Endothelial cell of umbilical vein (primary cell): ENCODE data around the gene SH3GL1. TPM values are rescaled to one million over a fixed set of nuclear protein-coding genes. Genes with fewer than 3 reads are reported as not detected.

Experiments
- BruUV-seq: library from RNA; stranded (reverse); fragments of 400-500 nt; replicated peaks from 2 replicates; lab custom pipeline; 2021; lab: Mats Ljungman, UMichigan
- CTCF ChIA-PET: fragments of 300-600, 350-600 bp; sonication (Branson Sonifier 250); formaldehyde crosslinking; loops from one replicate; lab custom pipeline; 2021; ENCODE audit warnings: antibody characterized with exemption, inconsistent platforms; lab: Charles Lee
- POLR2A ChIA-PET: fragments of 300-600, 350-600 bp; sonication (Branson Sonifier 250); formaldehyde crosslinking; loops from one replicate; lab custom pipeline; 2021; ENCODE audit warnings: antibody characterized with exemption, inconsistent platforms; lab: Charles Lee
- DNase-seq: peaks from one replicate; pipeline ENCODE4 v3.0.0-alpha.2; 2011; ENCODE audit warnings: low read depth, low spot score
- FAIRE-seq: peaks from 2 replicates; lab custom pipeline; 2011; peaks lifted over from hg19 to GRCh38; lab: Jason Lieb, UNC
- H2AFZ ChIP-seq: 2 replicates; pipeline ENCODE4 v1.6.0; 2012; ENCODE audit warnings: low read depth, low read length, control low read depth, inconsistent platforms
- H3K27ac ChIP-seq: 2 replicates; pipeline ENCODE4 v1.5.1; 2011; ENCODE audit warnings: low read depth, mild to moderate bottlenecking, control low read depth, low read length, moderate library complexity; ENCODE audit not compliant: insufficient read depth
- H3K27me3 ChIP-seq, 2 experiments: 2 replicates each; pipeline versions ENCODE4 v1.6.0 to v1.6.1; 2011; ENCODE audit warnings: low read length in 2 of 2, mixed read lengths in 1 of 2; ENCODE audit not compliant: control insufficient read depth in 2 of 2, insufficient read depth in 2 of 2
- H3K36me3 ChIP-seq, 2 experiments: 2 replicates in 1 of 2; 3 replicates in 1 of 2; pipeline ENCODE4 v1.5.1; 2011; ENCODE audit warnings: low read length in 2 of 2, mild to moderate bottlenecking in 1 of 2, moderate library complexity in 1 of 2; ENCODE audit not compliant: control insufficient read depth in 2 of 2, insufficient read depth in 2 of 2; ENCODE audit errors: extremely low read depth in 1 of 2
- H3K4me1 ChIP-seq: 3 replicates; pipeline ENCODE4 v1.5.1; 2011; ENCODE audit warnings: mild to moderate bottlenecking, low read length; ENCODE audit not compliant: control insufficient read depth, insufficient read depth; ENCODE audit errors: extremely low read depth
- H3K4me2 ChIP-seq: 2 replicates; pipeline ENCODE4 v1.6.1; 2011; ENCODE audit warnings: low read length, control low read depth, mixed read lengths; ENCODE audit not compliant: insufficient read depth
- H3K4me3 ChIP-seq, 3 experiments: fragments of 200-600 bp in 1 of 3; sonication (generic), shearing (Covaris generic) in 1 of 3; replicated peaks in 1 of 3; 2 replicates each; pipeline ENCODE4 v1.5.1; 2011 to 2016; ENCODE audit warnings: control low read depth in 3 of 3, low read length in 3 of 3, mild to moderate bottlenecking in 2 of 3, inconsistent platforms in 1 of 3, low read depth in 1 of 3, moderate library complexity in 1 of 3; ENCODE audit not compliant: insufficient read depth in 1 of 3
- H3K79me2 ChIP-seq: 2 replicates; pipeline ENCODE4 v1.6.0; 2012; ENCODE audit warnings: low read length, inconsistent platforms; ENCODE audit not compliant: control insufficient read depth, insufficient read depth
- H3K9ac ChIP-seq: replicated peaks from 2 replicates; pipeline ENCODE3; 2011; ENCODE audit warnings: low read length, control low read depth; ENCODE audit not compliant: insufficient read depth; ENCODE audit errors: extremely low read depth
- H3K9me1 ChIP-seq: replicated peaks from 3 replicates; pipeline ENCODE4 v1.6.0; 2011; ENCODE audit warnings: mild to moderate bottlenecking, low read length; ENCODE audit not compliant: control insufficient read depth, insufficient read depth; ENCODE audit errors: extremely low read depth
- H3K9me3 ChIP-seq: replicated peaks from 2 replicates; pipeline ENCODE4 v1.5.1; 2012; ENCODE audit warnings: low read length, inconsistent platforms; ENCODE audit not compliant: control insufficient read depth, insufficient read depth
- H4K20me1 ChIP-seq: replicated peaks from 2 replicates; pipeline ENCODE3; 2011; ENCODE audit warnings: mild to moderate bottlenecking, low read length; ENCODE audit not compliant: control insufficient read depth, insufficient read depth; ENCODE audit errors: extremely low read depth
- EZH2 ChIP-seq: IDR thresholded peaks from 2 replicates; pipeline ENCODE4 v1.6.1; 2012; ENCODE audit warnings: borderline replicate concordance, low read depth, mild to moderate bottlenecking, moderate library complexity, low read length, inconsistent platforms; ENCODE audit not compliant: severe bottlenecking
- FOS ChIP-seq: IDR thresholded peaks from 2 replicates; pipeline ENCODE4 v1.6.1; 2011; ENCODE audit warnings: mild to moderate bottlenecking, low read length, moderate library complexity, borderline replicate concordance; ENCODE audit not compliant: insufficient read depth
- GATA2 ChIP-seq: IDR thresholded peaks from 2 replicates; pipeline ENCODE4 v1.7.0; 2011; ENCODE audit warnings: low read depth, mild to moderate bottlenecking, moderate library complexity, mixed read lengths, low read length; ENCODE audit not compliant: insufficient read length, insufficient read depth
- JUN ChIP-seq: IDR thresholded peaks from 2 replicates; pipeline ENCODE4 v1.6.1; 2011; ENCODE audit warnings: borderline replicate concordance, low read depth; ENCODE audit not compliant: insufficient read length, insufficient read depth
- MYC ChIP-seq: IDR thresholded peaks from one replicate; pipeline ENCODE4 v1.6.1; 2011; ENCODE audit warnings: mild to moderate bottlenecking, low read depth, low read length
- POLR2A ChIP-seq: IDR thresholded peaks from 2 replicates; pipeline ENCODE4 v1.6.1; 2012; ENCODE audit warnings: low read depth, mild to moderate bottlenecking, control low read depth, low read length
- POLR2AphosphoS5 ChIP-seq: IDR thresholded peaks from 2 replicates; pipeline ENCODE4 v1.6.1; 2012; ENCODE audit warnings: low read depth, mild to moderate bottlenecking, control low read depth, low read length, moderate library complexity; ENCODE audit not compliant: insufficient read depth
- dilution Hi-C: fragments of 300-500 bp; cut with MboI; formaldehyde crosslinking; loops from one replicate; pipeline ENCODE4 v1.15.0; 2019; ENCODE audit warnings: low sequenced_read_pairs; ENCODE audit not compliant: extremely low pct_ligation_motif_present
- intact Hi-C: fragments of 100-400 bp; cut with micrococcal nuclease; formaldehyde crosslinking; loops from one replicate; pipeline ENCODE4 v1.10.0; 2022
- polyA plus RNA-seq, 4 experiments: library from polyadenylated mRNA; depleted of rRNA in 3 of 4; stranded (reverse) in 3 of 4; unstranded in 1 of 4; fragments of >200 nt; gene quantifications; 2 replicates each; pipeline versions ENCODE4 v1.2.1 to v1.2.3, GENCODE V29; 2011 to 2012; ENCODE audit warnings: missing spikeins in 1 of 4
- total RNA-seq: library from RNA; stranded (reverse); gene quantifications from 2 replicates; pipeline ENCODE4 v1.2.3, GENCODE V29; 2021
- TF ChIP-seq, protein P1 (sequence below): IDR thresholded peaks from 2 replicates; pipeline ENCODE4 v1.6.1; 2011; ENCODE audit not compliant: insufficient read depth, insufficient read length
- TF ChIP-seq, protein P2 (sequence below), 2 donors: IDR thresholded peaks; 1 replicate in 1 of 2; 2 replicates in 1 of 2; pipeline ENCODE4 v1.5.1; 2011; ENCODE audit warnings: low read length in 2 of 2, mild to moderate bottlenecking in 2 of 2, moderate library complexity in 2 of 2, control low read depth in 1 of 2, inconsistent platforms in 1 of 2, low read depth in 1 of 2; ENCODE audit not compliant: insufficient read depth in 1 of 2; ENCODE audit errors: extremely low read depth in 1 of 2

Gene SH3GL1
- total and polyA plus RNA-seq, 2 donors (not counting 3 experiments of a cell fraction or from before 2014, with no cell fraction given): 143 to 145 TPM

DNA sequence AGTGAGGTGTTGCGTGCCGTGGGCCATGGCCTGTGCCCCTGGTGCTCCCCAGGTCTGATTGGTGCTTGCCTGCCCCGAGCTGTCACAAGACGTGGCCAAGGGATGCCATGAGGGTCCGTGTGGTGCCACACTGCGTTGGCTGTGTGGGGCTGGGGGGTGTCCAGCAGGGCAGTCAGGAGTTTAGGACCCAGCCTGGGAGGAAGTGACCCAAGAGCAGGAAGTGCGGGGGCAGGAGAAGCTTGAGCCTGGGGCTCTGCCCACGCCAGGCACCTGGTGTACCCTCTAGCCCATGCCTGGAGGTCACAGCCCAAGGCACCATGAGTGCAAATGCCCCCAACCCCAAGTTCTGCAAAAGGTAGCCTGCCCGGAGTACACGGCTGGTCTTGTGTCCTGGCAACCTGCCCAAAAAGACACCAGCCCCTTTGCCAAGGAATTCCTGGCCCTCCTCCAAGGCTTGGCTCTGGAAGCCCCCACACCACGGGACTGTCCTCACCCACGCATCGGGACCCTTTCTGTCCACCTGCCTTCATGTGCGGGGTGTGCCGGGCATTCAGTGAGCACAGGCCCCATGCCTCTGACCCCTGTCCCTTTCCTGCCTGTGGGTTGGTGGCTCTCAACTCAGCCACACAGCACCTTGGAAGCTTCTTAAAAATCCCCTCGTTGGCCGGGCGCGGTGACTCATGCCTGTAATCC, 32.1 kb downstream of the SH3GL1 start:
- DNase-seq: peak; percentile 34
- intact Hi-C loops: no loop called here
- Histone ChIP-seq H3K27me3 (no peaks in the 10 kb centered on the region), H3K9me3 (no peaks in the 10 kb centered on the region), H3K27ac (peak overlapping the region; percentile 1), H3K4me2 (no peak overlapping the region), H2AFZ (no peak overlapping the region), H3K9me1 (no peaks in the 10 kb centered on the region), H3K4me3 (no peak overlapping the region), H3K79me2 (peaks cover 57% of the 10 kb centered on the region), H3K4me1 (peaks cover 20% of the 10 kb centered on the region), H4K20me1 (no peaks in the 10 kb centered on the region), H3K9ac (no peak overlapping the region), H3K36me3 (peaks cover 4 to 40% of the 10 kb centered on the region in 2 experiments)
- CTCF ChIA-PET: interaction anchor here (0.9 to 1.7 kb wide), 4 partner anchors 16 to 101 kb away, joined by 4 to 9 read pairs (median 4); partner anchors contain the start of genes MPND and SH3GL1
- TF ChIP-seq MYC: no peak
- TF ChIP-seq JUN: no peak
- TF ChIP-seq POLR2AphosphoS5: no peak
- no peak for TF ChIP-seq POLR2A
- TF ChIP-seq FOS: no peak
- TF ChIP-seq EZH2: no peak
- TF ChIP-seq, protein P1, sequence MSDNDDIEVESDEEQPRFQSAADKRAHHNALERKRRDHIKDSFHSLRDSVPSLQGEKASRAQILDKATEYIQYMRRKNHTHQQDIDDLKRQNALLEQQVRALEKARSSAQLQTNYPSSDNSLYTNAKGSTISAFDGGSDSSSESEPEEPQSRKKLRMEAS: no peak
- TF ChIP-seq, protein P2, sequence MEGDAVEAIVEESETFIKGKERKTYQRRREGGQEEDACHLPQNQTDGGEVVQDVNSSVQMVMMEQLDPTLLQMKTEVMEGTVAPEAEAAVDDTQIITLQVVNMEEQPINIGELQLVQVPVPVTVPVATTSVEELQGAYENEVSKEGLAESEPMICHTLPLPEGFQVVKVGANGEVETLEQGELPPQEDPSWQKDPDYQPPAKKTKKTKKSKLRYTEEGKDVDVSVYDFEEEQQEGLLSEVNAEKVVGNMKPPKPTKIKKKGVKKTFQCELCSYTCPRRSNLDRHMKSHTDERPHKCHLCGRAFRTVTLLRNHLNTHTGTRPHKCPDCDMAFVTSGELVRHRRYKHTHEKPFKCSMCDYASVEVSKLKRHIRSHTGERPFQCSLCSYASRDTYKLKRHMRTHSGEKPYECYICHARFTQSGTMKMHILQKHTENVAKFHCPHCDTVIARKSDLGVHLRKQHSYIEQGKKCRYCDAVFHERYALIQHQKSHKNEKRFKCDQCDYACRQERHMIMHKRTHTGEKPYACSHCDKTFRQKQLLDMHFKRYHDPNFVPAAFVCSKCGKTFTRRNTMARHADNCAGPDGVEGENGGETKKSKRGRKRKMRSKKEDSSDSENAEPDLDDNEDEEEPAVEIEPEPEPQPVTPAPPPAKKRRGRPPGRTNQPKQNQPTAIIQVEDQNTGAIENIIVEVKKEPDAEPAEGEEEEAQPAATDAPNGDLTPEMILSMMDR (IDR thresholded peaks at IDR 0.05; ENCODE audit: extremely low read depth in 1 of 2, insufficient read depth in 1 of 2, low read depth in 1 of 2, low read length in 2 of 2): no peak
- TF ChIP-seq GATA2: no peak
- dilution Hi-C loops: loop anchor here (10.0 kb wide), 1 partner anchor 47 kb away; no protein-coding TSS in a partner anchor
- POLR2A ChIA-PET: no interaction called here
- FAIRE-seq: peak; percentile 59
- no TSS peak for BruUV-seq
